ENCODE results near the gene SNAPC4.

DNA sequence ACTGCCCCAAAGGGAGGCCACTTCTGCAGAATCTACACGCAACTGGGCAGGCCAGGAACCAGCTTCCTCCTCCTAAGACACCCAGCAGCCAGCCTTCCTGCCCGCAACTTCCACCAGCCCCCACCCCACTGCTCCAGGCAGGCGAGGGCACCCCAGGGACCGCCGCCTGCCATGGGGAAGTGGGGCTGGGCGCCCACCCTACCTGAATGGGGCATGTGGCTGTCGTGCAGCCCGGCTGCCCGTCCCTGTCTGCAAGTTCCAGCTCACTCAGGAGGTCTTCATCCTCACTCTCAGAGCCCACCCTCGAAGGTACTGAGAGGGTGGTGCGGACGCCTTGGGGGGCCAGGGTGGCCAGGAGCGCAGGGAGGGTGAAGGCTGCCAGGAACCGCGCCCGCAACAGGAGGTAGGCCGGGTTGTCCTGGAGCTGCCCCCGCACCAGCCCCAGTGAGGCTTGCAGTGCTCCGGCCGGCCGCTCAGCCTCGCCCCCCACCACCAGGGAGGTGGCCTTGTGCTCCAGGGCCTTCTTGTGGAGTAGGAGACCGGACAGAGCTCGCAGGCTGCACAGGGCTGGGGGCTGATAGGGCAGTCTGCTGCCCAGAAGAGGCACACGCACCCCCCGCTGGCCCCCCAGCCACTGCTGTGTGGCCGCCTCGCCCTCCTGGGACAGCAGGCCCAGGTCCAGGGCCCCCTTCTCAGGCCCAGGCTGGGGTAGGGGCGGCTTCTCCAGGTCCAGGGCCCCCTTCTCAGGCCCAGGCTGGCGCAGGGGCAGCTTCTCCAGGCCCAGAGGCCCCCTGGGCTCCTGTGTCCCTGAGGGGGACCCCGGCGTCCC, 22.4 kb downstream of the SNAPC4 start:
- TF ChIP-seq, protein P1, sequence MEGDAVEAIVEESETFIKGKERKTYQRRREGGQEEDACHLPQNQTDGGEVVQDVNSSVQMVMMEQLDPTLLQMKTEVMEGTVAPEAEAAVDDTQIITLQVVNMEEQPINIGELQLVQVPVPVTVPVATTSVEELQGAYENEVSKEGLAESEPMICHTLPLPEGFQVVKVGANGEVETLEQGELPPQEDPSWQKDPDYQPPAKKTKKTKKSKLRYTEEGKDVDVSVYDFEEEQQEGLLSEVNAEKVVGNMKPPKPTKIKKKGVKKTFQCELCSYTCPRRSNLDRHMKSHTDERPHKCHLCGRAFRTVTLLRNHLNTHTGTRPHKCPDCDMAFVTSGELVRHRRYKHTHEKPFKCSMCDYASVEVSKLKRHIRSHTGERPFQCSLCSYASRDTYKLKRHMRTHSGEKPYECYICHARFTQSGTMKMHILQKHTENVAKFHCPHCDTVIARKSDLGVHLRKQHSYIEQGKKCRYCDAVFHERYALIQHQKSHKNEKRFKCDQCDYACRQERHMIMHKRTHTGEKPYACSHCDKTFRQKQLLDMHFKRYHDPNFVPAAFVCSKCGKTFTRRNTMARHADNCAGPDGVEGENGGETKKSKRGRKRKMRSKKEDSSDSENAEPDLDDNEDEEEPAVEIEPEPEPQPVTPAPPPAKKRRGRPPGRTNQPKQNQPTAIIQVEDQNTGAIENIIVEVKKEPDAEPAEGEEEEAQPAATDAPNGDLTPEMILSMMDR (IDR thresholded peaks at IDR 0.05 in 8 of 11, conservative IDR thresholded peaks at IDR 0.05 in 3 of 11) = no peak
- TF ChIP-seq POLR2A (IDR thresholded peaks at IDR 0.05) = no peak
